ENCODE measurements around the gene CSRNP2.

DNA sequence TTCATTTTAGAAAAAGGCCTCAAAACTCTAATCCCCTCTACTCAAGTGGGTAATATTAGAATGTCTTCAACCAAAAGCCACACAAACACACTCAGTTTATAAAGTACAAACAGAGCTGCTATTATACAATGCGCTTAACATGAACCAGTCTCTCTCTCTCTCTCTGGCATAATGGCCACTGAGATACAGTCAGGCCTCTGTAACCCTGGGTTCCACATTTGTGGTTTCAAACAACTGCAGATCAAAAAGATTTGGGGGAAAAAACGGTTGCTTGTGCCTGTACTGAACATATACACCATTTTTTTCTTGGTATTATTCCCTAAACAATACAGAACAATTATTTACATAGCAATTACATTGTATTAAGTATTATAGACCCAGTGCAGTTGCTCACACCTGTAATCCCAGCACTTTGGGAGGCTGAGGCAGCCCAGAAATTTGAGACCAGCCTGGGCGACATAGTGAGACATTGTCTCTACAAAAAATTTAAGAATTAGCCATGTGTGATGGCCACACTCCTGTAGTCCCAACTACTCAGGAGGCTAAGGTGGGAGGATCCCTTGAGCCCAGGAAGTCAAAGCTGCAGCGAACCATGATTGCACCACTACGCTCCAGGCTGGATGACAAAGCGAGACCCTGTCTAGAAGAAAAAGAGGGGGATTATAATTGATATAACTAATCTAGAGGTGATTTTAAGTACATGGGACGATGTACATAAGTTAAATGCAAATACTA, 62.8 kb downstream of the CSRNP2 start:
- TF ChIP-seq, protein P1, sequence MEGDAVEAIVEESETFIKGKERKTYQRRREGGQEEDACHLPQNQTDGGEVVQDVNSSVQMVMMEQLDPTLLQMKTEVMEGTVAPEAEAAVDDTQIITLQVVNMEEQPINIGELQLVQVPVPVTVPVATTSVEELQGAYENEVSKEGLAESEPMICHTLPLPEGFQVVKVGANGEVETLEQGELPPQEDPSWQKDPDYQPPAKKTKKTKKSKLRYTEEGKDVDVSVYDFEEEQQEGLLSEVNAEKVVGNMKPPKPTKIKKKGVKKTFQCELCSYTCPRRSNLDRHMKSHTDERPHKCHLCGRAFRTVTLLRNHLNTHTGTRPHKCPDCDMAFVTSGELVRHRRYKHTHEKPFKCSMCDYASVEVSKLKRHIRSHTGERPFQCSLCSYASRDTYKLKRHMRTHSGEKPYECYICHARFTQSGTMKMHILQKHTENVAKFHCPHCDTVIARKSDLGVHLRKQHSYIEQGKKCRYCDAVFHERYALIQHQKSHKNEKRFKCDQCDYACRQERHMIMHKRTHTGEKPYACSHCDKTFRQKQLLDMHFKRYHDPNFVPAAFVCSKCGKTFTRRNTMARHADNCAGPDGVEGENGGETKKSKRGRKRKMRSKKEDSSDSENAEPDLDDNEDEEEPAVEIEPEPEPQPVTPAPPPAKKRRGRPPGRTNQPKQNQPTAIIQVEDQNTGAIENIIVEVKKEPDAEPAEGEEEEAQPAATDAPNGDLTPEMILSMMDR (conservative IDR thresholded peaks at IDR 0.05; ENCODE audit: low read depth in 2 of 2) = no peak
- TF ChIP-seq, protein P2, sequence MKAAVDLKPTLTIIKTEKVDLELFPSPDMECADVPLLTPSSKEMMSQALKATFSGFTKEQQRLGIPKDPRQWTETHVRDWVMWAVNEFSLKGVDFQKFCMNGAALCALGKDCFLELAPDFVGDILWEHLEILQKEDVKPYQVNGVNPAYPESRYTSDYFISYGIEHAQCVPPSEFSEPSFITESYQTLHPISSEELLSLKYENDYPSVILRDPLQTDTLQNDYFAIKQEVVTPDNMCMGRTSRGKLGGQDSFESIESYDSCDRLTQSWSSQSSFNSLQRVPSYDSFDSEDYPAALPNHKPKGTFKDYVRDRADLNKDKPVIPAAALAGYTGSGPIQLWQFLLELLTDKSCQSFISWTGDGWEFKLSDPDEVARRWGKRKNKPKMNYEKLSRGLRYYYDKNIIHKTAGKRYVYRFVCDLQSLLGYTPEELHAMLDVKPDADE (IDR thresholded peaks at IDR 0.05) = no peak
- no peak for TF ChIP-seq CREB1 (CRISPR knock-in tag; IDR thresholded peaks at IDR 0.05; ENCODE audit: low read depth)
- no peak for TF ChIP-seq JUNB (IDR thresholded peaks at IDR 0.05; ENCODE audit: unreplicated experiment)
- TF ChIP-seq NANOG (IDR thresholded peaks at IDR 0.05; ENCODE audit: borderline replicate concordance) = no peak
- TF ChIP-seq POLR2AphosphoS5 (IDR thresholded peaks at IDR 0.05; ENCODE audit: low read depth) = no peak
- TF ChIP-seq EZH2phosphoT487 (IDR thresholded peaks at IDR 0.05; ENCODE audit: unreplicated experiment) = no peak
- TF ChIP-seq, protein P3, sequence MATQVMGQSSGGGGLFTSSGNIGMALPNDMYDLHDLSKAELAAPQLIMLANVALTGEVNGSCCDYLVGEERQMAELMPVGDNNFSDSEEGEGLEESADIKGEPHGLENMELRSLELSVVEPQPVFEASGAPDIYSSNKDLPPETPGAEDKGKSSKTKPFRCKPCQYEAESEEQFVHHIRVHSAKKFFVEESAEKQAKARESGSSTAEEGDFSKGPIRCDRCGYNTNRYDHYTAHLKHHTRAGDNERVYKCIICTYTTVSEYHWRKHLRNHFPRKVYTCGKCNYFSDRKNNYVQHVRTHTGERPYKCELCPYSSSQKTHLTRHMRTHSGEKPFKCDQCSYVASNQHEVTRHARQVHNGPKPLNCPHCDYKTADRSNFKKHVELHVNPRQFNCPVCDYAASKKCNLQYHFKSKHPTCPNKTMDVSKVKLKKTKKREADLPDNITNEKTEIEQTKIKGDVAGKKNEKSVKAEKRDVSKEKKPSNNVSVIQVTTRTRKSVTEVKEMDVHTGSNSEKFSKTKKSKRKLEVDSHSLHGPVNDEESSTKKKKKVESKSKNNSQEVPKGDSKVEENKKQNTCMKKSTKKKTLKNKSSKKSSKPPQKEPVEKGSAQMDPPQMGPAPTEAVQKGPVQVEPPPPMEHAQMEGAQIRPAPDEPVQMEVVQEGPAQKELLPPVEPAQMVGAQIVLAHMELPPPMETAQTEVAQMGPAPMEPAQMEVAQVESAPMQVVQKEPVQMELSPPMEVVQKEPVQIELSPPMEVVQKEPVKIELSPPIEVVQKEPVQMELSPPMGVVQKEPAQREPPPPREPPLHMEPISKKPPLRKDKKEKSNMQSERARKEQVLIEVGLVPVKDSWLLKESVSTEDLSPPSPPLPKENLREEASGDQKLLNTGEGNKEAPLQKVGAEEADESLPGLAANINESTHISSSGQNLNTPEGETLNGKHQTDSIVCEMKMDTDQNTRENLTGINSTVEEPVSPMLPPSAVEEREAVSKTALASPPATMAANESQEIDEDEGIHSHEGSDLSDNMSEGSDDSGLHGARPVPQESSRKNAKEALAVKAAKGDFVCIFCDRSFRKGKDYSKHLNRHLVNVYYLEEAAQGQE (IDR thresholded peaks at IDR 0.05; ENCODE audit: unreplicated experiment) = no peak
- TF ChIP-seq EZH2 (IDR thresholded peaks at IDR 0.05; ENCODE audit: low read depth, unreplicated experiment) = no peak
- no peak for TF ChIP-seq STAT1 (IDR thresholded peaks at IDR 0.05; ENCODE audit: unreplicated experiment)
- TF ChIP-seq ZNF114 (CRISPR knock-in tag; IDR thresholded peaks at IDR 0.05) = no peak
- no peak for TF ChIP-seq ZNF331 (CRISPR knock-in tag; IDR thresholded peaks at IDR 0.05; ENCODE audit: low read depth)
- TF ChIP-seq, protein P4, sequence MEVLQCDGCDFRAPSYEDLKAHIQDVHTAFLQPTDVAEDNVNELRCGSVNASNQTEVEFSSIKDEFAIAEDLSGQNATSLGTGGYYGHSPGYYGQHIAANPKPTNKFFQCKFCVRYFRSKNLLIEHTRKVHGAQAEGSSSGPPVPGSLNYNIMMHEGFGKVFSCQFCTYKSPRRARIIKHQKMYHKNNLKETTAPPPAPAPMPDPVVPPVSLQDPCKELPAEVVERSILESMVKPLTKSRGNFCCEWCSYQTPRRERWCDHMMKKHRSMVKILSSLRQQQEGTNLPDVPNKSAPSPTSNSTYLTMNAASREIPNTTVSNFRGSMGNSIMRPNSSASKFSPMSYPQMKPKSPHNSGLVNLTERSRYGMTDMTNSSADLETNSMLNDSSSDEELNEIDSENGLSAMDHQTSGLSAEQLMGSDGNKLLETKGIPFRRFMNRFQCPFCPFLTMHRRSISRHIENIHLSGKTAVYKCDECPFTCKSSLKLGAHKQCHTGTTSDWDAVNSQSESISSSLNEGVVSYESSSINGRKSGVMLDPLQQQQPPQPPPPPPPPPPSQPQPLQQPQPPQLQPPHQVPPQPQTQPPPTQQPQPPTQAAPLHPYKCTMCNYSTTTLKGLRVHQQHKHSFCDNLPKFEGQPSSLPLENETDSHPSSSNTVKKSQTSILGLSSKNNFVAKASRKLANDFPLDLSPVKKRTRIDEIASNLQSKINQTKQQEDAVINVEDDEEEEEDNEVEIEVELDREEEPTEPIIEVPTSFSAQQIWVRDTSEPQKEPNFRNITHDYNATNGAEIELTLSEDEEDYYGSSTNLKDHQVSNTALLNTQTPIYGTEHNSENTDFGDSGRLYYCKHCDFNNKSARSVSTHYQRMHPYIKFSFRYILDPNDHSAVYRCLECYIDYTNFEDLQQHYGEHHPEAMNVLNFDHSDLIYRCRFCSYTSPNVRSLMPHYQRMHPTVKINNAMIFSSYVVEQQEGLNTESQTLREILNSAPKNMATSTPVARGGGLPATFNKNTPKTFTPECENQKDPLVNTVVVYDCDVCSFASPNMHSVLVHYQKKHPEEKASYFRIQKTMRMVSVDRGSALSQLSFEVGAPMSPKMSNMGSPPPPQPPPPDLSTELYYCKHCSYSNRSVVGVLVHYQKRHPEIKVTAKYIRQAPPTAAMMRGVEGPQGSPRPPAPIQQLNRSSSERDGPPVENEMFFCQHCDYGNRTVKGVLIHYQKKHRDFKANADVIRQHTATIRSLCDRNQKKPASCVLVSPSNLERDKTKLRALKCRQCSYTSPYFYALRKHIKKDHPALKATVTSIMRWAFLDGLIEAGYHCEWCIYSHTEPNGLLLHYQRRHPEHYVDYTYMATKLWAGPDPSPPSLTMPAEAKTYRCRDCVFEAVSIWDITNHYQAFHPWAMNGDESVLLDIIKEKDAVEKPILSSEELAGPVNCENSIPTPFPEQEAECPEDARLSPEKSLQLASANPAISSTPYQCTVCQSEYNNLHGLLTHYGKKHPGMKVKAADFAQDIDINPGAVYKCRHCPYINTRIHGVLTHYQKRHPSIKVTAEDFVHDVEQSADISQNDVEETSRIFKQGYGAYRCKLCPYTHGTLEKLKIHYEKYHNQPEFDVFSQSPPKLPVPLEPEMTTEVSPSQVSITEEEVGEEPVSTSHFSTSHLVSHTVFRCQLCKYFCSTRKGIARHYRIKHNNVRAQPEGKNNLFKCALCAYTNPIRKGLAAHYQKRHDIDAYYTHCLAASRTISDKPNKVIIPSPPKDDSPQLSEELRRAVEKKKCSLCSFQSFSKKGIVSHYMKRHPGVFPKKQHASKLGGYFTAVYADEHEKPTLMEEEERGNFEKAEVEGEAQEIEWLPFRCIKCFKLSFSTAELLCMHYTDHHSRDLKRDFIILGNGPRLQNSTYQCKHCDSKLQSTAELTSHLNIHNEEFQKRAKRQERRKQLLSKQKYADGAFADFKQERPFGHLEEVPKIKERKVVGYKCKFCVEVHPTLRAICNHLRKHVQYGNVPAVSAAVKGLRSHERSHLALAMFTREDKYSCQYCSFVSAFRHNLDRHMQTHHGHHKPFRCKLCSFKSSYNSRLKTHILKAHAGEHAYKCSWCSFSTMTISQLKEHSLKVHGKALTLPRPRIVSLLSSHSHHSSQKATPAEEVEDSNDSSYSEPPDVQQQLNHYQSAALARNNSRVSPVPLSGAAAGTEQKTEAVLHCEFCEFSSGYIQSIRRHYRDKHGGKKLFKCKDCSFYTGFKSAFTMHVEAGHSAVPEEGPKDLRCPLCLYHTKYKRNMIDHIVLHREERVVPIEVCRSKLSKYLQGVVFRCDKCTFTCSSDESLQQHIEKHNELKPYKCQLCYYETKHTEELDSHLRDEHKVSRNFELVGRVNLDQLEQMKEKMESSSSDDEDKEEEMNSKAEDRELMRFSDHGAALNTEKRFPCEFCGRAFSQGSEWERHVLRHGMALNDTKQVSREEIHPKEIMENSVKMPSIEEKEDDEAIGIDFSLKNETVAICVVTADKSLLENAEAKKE (CRISPR knock-in tag; IDR thresholded peaks at IDR 0.05) = no peak
